NCI-H1105 treated with DMSO at 0.1 percent for 48 hours (cell line): Measurements from ENCODE around the gene ACKR2.
A peak's percentile ranks its signal among the peaks of the same experiment; 100 is the strongest.

ENCODE experiments used
- DNase-seq: peaks from one replicate; lab custom pipeline; 2025; lab: John Stamatoyannopoulos, UW

Gene ACKR2

DNA sequence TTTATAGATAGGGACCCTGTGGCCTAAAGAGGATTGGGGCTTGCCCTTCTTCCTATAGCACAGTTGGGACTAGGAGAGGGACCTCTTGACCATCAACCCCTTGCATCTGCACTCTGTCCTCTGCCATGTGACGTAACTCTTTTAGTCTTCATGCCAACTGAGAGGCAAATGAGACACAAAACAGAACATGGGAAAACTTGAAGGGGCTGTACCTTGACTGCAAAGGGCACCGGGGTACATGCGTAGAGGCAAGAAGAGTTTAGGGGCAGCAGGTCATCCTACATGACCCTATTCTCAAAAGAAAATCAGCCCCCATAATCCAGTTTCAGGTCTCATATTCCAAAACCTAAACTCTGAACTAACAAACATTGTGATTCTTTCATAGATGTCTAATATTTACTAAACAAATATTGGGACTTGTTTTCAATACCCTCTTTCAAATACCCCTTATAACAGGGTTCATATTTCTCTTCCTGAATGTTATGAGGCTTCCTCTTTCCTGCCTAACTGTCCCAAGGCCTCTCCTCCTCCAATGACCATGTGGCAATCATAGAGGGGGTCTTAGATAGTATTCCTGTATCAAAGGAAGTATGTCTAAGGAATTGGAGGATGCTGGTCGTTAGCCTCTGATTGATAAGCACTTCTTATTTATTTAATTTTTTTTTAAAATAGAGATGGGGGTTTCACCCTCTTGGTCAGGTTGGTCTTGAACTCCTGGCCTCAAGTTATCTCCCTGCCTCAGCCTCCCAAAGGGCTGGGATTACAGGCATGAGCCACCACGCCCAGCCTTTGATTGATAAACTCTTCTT is 20.6 kb downstream of the ACKR2 start:
- DNase-seq: no peak

DNA sequence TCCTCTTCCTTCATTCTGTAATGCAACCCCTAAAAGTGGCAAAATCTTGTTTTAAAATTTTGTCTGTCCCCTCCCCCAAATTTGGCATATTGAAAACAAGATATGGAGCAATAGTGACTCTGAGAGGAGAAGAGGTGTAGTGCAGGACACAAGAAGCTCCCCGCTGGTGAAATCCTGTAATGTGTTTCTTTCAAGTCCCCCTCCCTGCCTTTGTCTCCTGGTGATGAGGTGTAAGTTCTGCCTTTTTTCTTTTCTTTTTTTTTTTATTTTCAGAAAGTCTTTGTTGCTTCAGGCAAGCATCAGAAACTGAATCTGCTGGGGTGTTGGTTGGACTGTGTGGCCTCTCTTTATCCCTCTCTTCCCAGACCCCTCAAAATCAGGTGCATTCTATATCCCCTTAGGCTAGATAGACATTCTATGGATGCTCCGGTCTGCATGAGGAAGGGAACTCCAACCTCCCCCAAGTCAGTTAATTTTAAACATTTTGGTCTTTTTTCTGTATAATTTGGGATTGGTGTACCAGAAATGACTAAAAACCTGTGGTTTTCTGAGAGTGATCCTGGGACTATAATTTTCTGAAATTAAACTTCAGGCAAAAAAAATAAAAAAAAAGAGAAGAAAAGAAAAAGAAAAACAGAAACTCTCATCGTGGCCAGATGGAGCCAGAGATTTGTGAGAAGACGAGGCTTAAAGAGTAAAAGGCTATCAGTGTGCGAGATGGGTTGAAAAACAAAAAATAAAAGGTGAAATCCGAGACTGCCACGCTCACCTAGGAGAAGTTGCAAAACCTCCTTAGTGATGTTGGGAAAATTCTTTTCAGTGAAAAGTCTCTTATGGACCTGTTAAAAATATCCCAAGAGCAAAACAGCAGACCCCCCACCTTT is 21.4 kb downstream of the ACKR2 start:
- DNase-seq: peak; percentile 46

DNA sequence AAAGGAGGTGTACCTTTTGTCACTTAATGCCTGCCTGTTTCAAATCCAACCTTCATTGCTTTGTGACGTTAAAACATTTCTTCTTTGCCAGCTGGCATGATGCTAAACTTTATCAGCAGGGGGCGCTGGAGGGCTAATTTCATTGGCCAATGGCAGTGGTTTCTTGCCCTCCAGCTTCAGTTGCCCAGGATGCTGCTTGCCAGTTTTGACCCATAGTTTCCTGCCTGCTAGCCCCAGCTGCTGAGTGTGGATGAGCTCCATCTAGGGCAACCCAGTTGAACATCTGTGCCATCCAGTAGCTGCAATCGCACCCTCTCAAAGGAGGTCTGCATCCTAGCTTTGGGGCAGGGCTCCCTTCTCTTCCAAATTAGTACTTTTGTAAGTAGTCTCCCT is 22.1 kb downstream of the ACKR2 start:
- DNase-seq: peak; percentile 37

DNA sequence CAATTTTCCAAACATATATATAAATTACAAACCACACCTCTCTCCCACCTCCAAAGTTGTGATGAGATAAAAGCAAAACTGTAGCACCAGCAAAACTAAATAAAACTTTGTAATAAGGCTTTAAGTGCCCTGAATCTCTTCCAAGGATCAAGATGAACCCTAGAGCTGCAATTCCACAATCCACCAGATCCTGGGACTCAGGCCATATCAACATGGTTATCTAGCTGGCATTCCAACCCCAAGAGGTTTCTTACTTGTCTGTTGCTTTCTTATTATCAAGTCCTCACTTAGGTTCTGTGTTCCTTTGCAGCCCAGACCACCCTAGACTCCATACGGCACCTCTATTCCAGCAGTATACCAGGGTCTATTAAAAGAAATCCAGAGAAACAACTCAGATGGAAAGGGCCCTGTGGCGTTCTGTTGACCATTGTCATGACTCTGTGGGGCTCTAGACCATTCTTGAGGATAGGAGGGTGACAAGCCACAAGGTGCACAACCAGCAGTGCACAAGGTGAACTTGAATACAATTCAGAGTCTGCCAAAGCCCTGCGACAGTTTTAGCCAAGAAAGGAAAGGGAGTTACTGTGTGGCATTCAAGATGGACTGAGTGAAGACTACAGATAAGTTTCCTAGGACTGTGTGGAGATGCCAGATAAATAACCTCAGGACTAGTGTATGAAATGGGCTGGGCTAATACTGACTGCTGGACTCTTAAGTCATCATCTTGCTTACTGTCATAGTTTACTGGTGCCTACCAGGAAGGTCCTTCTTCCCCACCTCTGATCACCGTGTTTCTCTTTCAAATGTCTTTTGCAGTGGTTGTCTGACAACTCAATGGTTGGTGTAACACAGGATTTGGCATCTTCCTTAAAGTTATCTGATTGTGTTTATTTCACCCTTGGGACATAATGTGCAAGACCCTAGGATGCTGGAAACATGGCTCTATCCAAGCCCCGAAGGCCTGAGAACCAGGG is 27.2 kb downstream of the ACKR2 start:
- DNase-seq: no peak

DNA sequence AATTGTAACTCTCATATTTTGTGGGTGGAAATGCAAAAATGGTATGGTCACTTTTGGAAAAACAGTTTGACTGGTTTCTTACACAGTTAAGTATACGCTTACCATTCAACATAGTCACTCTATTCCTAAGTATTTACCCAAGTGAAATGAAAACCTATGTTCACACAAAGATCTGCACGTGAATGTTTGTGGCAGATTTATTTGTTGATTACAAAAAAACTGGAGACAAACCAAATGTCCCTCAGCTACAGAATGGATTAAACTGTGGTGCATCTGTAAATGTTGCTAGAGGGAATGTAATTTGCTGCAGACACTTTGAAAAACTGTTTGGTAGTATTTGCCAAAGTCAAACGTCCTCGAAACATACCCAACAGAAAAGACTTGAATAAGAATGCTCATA is 29.3 kb downstream of the ACKR2 start:
- DNase-seq: no peak

DNA sequence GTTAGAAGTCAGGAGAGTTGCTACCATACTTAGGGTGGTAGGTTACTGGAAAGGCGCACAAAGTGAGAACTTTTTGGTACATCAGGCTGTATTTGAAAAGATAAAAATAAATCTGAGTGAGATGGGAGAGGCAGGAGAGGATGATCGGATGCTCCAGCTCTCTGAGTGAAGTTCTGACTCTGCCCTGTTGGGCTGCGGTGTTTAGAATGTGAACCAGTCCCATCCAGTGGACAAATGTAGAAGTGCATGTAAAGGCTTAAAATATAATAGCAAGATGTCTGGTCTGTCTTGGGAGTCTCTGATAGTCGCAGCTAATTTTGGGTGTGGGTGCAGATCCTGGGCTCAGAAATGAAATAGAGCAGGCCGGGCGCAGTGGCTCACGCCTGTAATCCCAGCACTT is 30.4 kb downstream of the ACKR2 start:
- DNase-seq: peak; percentile 31

DNA sequence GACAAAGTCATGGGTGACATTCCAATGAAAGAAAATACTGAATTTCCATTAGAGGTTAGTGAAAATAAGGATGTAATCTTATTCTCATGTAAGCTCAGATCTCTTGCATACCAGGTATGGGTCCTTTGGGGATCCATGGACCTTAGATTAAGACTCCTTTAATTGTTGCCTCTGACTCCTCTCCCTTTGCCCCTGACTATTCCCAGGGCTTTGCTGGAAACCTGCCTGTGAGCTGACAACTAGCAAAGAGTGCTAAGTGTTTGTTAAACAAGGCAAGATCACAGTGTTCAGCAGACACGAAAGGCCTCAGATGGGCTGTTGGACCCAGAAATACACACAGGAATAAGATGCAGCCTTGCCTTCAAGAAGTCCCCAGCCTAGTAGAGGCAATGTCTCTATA is 32.1 kb downstream of the ACKR2 start:
- no peak for DNase-seq

DNA sequence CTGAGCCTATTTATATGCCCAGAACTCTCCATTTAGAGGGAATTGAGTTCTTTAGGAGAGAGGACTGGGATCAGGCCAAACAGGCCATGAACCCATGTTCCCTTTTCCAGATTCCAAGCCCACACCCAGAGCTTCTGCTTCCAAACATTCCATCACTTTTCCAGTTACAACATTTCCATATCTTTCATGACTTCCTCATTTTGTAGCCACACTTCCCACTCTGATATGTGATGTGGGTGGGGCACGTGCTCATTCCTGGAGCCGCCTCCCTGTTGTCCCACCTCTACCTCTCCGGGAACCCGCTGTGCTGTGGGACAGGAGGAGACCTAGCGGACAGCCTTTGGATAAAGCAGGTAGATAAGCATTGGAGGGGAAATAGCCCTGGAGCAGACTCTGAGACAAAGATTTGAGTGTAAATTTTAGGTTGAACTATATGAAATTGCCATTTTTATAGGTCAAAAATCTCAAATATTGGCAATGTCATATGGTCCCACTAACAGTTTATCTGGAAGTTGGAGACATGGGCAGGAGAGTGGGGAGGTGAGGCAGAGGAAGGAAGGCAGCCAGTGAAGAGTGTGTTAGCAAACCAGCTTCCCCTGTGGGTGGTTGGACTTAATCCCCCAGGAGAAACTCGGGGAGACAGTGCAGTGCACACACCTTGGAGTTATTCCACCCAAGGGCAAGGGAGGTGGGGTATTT is 34.6 kb downstream of the ACKR2 start:
- DNase-seq: no peak

DNA sequence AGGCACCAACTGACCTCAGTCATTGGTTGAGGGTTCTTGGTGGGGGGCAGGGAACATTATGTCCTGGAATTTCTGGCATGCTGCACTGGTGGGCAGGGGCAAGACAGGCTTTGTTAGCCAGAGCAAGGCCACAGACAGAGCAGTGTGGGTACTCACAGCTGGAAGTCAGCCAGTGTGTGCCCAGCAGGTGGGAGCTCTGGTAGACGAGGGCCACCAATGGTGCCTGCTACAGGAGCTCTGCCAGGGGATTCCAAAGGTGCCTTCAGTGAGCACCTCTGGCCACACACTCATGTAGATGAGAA is 35.1 kb downstream of the ACKR2 start:
- DNase-seq: no peak

DNA sequence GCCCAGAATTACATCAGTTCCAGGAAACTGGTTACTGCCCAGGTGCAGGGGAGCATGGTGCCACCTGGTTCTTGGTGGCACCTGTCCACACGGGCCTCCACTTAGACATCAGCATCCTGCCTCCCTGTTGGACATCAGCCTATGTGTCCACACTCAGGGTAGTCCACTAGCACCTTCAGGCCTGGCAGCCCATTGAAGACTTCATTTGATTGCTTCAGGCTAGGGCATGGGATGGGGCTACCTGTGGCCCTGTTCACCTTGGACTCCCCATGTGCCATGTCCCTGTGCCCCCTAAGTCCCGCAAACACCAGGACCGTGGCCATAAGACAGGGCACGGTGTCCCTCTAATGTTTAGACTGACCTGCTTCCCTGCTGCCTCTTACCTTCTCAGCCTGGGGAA is 35.6 kb downstream of the ACKR2 start:
- no peak for DNase-seq

DNA sequence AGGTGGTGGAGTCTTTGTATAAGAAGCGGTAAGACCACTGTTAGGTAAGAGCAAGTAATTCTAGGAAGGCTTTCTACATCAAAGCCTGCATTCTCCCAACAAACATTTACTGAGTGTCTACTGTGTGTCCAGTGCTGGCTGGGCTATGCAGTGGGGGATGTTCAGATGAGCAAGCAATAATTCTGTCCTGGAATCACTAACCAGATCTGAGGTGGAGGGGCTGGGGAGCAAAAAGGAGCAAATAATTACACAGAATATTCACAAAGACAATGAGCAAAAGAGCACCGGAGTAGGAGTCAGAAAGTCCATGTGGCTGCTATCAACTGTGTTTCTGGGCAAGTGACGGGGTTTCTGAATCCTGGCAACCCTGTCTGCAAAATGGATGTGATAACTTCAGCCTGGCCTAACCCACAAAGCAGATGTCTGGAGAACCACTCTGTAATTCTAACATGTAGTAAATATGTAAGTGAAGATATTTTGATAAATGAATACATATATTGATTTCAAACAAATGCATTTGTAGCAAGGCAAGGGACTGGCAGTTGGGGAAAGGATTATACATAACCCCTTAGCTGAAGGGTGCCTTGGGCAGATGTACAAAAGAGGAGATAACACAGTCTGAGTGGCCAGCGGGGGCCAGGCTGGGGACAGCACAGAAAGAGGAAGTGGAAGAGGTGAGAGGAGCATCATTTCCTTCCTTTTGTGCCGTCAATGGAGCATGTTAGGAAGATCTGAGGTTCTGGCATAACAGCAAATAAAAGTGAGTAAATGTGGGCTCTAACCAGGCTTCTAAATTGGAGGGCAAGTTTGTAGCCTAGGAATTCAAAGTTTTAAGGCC is 37.7 kb downstream of the ACKR2 start:
- no peak for DNase-seq

DNA sequence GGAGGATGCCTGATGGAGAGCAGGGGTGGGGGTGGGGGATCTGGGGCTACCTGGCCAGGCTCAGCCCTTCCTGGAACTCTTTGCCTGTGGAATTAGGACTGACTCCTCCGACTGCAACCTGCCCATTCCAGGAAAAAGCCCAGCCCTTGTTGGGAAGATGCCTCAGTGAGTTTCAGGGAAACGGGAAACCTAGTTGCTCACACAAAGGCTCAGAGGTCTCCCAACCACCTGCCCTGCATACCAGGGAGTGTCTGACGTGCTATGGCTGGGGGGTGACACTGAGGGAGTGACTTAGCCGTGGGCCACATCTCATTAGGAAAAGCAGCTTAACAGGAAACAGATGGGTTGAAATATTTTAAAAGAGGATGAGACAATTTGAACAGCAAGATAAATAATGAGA is 38.5 kb downstream of the ACKR2 start:
- DNase-seq: no peak

DNA sequence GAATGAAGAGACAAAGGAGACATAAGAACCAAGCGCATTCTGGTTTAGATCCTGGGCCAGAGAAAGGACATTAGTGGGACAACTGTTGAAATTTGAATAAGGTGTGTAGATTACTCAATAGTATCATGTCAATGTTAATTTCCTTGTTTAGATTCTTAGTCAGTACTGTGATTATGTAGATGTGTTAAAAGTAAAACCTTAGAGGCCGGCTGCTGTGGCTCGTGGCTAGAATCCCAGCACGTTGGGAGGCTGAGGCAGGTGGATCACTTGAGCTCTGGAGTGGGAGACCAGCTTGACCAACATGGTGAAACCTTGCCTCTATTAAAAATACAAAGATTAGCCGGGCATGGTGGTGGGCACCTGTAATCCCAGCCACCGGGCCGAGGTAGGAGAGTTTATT is 39.8 kb downstream of the ACKR2 start:
- DNase-seq: no peak

DNA sequence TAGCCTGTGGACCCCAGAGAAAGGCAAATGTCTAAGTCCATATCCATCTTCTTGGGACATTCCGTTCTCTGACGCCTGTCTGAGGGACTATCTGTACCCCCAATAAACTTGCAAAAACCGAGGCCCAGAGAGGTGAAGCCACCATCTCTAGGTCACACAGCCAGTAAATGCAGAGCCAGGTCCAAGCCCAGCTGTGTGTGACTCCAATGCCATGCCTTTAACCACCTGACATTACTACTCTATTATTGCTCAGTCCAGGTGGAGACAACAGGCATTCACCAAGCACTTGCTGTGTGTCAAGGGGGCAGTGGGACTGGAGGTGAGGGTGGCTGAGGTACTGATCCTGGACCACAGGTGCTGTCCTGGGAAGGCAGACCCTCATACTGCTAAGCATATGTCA is 41.0 kb downstream of the ACKR2 start:
- DNase-seq: no peak

DNA sequence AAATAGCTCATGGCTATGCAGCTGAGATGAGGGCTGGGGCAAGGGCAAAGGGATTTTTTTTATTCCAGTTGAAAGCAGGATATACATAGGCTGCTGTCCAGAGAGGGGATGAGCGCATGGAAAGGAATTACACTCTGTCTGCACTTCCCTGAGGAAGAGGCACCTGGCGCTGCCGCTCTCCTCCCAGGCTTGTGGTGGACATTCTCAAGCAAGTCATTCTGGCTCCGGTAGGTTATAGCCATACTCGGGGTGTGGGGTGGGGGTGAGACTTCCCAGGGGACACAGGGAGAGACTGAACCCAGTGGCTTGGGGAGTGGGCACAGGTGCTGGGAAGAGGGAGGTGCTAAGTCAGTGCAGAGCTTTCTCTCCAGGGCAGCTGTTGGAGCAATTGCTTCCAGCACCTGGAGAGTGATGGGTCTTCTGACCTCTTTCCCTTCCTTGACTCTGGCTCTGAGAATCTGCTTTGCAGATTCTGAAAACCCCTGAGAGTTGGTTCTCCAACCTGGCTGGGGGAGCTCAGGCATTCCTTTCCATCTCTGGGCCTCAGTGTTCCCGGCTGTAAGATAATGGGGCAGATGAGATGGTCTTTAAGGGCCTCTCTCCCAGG is 42.1 kb downstream of the ACKR2 start:
- DNase-seq: no peak

DNA sequence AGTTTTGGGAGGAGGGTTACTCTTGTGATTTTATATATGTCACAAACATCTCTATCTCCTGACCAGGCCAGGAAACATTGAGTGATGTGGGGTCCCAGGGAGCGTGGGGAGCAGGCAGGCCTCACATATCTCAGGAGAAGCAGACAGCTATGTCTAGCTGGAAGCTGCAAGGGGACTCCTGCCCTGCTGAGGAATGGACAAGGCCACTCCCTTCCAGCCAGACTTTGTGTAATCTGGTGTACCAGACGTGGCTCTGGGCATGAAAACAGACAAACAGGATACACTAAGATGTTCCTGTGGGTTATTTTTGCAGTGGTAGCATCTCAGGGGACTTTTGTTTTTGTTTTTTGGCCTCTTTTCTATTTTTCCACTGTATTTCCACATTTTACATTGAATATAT is 43.2 kb downstream of the ACKR2 start:
- DNase-seq: no peak

DNA sequence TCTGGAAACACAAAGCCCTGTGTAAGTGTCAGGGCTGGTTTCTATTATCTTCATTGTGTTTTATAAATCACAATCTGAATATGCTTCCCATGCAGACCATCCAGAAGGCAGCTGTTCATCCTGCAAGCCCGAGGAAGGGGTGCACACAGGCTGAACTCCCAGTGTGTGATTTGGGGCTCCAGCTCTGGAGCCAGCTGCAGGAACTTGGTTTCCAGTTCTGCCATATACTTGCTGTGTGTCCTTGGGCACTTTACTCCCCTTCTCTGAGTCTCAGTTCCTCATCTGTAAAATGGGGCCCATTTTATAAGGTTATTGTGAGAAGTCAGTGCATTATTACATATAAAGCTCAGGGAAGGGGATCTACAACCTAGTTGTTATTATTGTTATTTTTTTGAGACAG is 43.8 kb downstream of the ACKR2 start:
- DNase-seq: no peak

DNA sequence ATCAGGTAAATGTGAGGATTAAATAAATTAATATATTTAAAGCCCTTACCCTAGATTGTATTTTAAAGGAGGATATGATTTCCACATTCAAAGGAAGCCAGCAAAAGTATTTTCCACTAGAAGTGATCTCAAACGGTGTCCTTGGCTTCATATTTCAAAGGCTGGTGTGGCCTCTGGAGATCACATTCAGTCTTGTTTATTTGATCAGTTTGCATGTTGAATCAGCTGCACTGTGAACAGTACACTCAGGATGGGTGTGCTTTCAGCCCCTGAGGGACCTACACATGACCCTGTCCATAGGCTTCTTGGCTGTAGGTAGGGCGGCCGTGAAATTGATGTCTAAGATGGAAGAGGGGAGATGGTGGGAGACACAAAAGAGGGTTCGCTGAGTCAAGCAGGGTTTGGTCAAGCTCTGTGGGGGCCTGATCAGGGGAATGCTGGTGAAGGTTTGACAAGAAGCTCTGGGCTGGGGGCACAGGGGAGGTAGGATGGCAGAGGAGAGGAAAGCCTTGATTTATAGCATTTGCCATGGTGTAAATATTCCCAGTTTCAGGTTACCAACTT is 44.6 kb downstream of the ACKR2 start:
- no peak for DNase-seq

DNA sequence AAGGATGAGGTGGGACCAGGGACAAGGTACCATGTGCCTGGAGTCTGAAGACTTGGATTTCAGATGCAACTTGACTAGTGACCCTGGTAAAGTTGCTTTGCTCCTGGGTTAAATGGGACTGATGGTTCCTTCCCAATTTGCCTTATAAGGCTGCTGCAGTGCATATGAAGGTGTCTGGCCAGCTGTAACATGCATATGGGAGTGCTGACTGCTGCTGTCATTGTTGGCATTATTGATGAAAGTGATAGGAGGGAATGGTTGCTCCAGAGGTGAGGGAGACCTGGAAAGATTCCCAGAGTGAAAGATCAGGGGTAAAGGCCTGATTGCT is 45.9 kb downstream of the ACKR2 start:
- no peak for DNase-seq
